Progenitor cell of endocrine pancreas (in vitro differentiated cells): ENCODE data around the gene CRHR2. TPM values are rescaled to one million over a fixed set of nuclear protein-coding genes. Genes with fewer than 3 reads are reported as not detected.

ENCODE experiments used
- DNase-seq: peaks from one replicate; pipeline ENCODE4 v3.0.0; 2021; ENCODE audit warnings: low spot score; ENCODE audit not compliant: unreplicated experiment
- H3K27ac Mint-ChIP-seq: 2 replicates; pipeline ENCODE4 v1.8.0; 2021; ENCODE audit warnings: mild to moderate bottlenecking, moderate library complexity, mixed read lengths
- H3K27me3 Mint-ChIP-seq: 2 replicates; pipeline ENCODE4 v1.8.0; 2021; ENCODE audit warnings: mixed read lengths
- H3K36me3 Mint-ChIP-seq: 2 replicates; pipeline ENCODE4 v1.8.0; 2022; ENCODE audit warnings: mixed read lengths; ENCODE audit not compliant: insufficient read depth
- H3K4me1 Mint-ChIP-seq: 2 replicates; pipeline ENCODE4 v1.8.0; 2021; ENCODE audit warnings: low read depth, mixed read lengths
- H3K4me3 Mint-ChIP-seq: 2 replicates; pipeline ENCODE4 v1.8.0; 2021; ENCODE audit warnings: low read depth, mild to moderate bottlenecking, moderate library complexity, mixed read lengths
- H3K9me3 Mint-ChIP-seq: 2 replicates; pipeline ENCODE4 v1.8.0; 2021; ENCODE audit warnings: low read depth, mixed read lengths
- total RNA-seq: library from RNA; stranded (reverse); gene quantifications from 2 replicates; pipeline ENCODE4 v1.2.1, GENCODE V29; 2021
- TF ChIP-seq, protein P1 (sequence below): fragments of 200-600 bp; sonication (generic); IDR thresholded peaks from one replicate; pipeline ENCODE4 v1.5.0; 2021; ENCODE audit warnings: antibody characterized with exemption, mild to moderate bottlenecking; ENCODE audit not compliant: unreplicated experiment

CRHR2 gene
- total RNA-seq, 1 donor from 2014 or later, result not detected

DNA sequence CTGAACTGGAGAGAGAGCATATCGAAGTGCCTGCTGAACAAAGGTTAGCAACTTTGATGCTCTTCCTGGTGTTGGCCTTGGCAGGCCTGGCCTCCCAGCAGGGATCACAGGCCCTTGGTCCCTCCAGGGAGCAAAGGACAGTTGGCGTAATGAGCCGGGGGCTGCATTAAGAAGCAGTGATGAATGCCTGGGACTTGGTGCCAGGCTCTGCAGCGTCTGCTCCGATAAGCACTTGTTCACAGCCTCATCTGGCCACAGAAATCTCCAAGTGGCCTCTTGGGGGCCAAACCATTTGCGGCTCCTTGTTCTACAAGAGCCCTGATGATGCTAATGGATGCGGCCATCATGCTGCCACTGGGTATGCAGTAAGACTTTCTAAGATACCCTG is 31.8 kb downstream of the CRHR2 start:
- DNase-seq, result no peak
- Mint-ChIP-seq H3K9me3 (no peaks in the 10 kb centered on the region), H3K36me3 (peaks cover 9% of the 10 kb centered on the region), H3K27me3 (no peaks in the 10 kb centered on the region), H3K4me3 (no peak overlapping the region), H3K4me1 (no peaks in the 10 kb centered on the region), H3K27ac (no peak overlapping the region)
- TF ChIP-seq, protein P1, sequence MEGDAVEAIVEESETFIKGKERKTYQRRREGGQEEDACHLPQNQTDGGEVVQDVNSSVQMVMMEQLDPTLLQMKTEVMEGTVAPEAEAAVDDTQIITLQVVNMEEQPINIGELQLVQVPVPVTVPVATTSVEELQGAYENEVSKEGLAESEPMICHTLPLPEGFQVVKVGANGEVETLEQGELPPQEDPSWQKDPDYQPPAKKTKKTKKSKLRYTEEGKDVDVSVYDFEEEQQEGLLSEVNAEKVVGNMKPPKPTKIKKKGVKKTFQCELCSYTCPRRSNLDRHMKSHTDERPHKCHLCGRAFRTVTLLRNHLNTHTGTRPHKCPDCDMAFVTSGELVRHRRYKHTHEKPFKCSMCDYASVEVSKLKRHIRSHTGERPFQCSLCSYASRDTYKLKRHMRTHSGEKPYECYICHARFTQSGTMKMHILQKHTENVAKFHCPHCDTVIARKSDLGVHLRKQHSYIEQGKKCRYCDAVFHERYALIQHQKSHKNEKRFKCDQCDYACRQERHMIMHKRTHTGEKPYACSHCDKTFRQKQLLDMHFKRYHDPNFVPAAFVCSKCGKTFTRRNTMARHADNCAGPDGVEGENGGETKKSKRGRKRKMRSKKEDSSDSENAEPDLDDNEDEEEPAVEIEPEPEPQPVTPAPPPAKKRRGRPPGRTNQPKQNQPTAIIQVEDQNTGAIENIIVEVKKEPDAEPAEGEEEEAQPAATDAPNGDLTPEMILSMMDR, result no peak

DNA sequence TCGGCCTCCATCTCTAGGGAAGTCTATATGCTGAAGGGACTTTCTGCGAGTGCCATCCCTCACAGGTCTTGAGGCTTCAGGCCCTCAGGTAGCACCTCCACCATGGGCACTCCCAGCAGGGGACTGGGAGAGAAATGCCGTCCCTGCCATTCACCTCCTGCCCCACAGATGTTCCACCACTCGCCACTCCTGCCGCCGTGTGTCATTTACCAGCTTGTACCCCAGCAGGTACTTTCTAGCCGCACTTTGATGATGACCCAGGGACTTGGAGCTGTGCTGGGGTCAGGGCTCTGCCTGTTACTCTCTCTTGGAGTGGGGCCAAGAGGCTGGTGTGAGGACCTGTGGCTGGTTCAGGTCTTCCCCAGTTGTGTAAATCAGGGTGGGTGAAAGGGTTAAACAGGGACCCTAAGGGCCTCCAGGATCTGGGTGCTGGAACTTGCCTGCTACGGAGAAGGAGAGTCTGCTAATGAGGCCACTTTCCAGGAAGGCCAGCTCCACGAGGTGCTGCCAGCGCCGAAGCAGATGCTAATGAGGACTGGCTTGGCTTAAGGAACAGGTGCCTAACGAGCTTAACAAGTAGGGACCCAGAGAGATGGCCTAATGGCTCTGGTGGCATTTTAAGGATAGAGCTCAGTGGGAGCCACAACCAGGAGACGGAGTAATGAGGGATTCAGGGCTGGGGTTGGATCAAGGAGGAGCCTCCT is 32.4 kb downstream of the CRHR2 start:
- H3K4me3 Mint-ChIP-seq, result no peak overlapping the region
- H3K4me1 Mint-ChIP-seq, result no peaks in the 10 kb centered on the region
- TF ChIP-seq, protein P1, result no peak
- no peaks in the 10 kb centered on the region for H3K9me3 Mint-ChIP-seq
- H3K27me3 Mint-ChIP-seq, result no peaks in the 10 kb centered on the region
- DNase-seq, result no peak
- H3K36me3 Mint-ChIP-seq, result peaks cover 11% of the 10 kb centered on the region
- no peak overlapping the region for H3K27ac Mint-ChIP-seq

DNA sequence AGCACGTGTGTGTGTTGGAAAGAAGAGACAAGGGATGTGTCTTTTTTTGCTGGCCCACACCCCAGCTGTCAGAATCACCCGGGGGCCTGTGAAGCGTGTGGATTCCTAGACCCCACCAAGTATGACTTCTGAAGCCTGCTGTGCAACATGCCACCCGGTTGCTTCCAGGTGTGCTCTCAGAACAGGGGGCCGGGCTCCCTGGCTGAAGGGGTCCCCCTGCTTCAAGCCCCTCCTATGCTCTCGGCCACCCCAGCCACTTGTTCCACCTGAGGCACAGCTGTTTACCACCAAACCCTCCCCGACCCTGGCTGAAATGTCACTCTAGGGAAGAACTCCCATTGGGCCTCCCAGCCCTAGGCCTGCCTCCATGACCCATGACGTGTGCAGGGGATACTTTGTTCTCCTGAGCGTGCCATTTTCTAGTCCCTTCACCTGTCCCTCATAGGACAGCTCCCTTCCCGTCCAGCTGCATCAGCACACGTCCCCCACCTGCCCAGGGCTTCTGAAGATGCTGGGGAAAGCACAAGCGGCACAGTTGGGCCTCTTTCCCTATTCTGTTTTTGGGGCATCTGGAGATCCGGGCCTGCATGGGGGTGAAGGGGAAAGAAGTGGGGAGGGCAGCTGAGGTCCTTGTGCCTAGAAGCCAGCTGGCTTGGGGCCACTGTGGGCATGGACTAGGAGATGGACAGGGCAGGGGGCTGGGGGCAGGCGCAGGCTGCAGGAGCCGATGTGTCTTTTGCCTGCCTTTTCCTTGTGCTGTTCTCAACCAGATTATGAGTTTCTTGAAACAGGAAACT is 33.3 kb downstream of the CRHR2 start:
- no peak overlapping the region for H3K27ac Mint-ChIP-seq
- peaks cover 4% of the 10 kb centered on the region for H3K4me1 Mint-ChIP-seq
- TF ChIP-seq, protein P1, result no peak
- no peak overlapping the region for H3K4me3 Mint-ChIP-seq
- H3K27me3 Mint-ChIP-seq, result no peaks in the 10 kb centered on the region
- no peaks in the 10 kb centered on the region for H3K9me3 Mint-ChIP-seq
- no peak for DNase-seq
- peaks cover 11% of the 10 kb centered on the region for H3K36me3 Mint-ChIP-seq

DNA sequence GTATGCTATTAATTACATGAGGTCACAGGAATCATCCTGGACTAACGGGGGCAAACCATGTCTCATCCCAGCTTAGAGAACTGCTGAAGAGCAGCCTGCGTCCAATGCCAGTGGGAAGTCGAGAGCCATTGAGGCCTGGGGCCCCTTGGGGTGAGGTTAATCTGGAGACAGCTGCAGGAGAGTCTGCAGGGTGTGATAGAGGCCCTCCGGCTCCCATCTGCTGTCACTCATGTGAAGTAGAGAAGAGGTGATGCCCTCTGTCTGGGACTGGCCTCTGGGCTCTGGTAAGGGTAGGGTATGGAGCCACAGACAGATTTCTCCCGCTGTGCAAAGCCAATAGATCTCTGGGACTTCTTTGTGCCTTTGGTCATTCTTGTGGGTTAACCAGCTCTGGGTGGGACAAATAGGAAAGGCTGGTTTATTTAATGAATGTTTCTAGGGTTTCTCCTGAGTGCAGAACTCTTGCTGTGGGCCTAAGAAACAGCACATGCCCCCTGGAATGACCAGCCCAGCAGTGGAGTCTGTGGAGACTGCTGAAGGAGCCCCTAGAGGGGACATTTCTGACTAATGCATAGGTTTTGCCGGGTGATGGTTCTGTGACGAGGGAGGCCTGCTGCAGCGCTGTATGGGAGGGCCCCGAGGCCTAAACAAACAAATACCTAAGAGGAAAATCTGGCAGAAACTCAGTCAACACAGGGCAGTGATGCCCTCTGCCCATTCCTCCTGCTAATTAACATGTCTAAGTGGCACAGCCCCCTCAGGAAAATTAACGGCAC is 34.5 kb downstream of the CRHR2 start:
- no peak overlapping the region for H3K27ac Mint-ChIP-seq
- peaks cover 9% of the 10 kb centered on the region for H3K4me1 Mint-ChIP-seq
- TF ChIP-seq, protein P1, result no peak
- H3K27me3 Mint-ChIP-seq, result no peaks in the 10 kb centered on the region
- H3K9me3 Mint-ChIP-seq, result no peaks in the 10 kb centered on the region
- peaks cover 14% of the 10 kb centered on the region for H3K36me3 Mint-ChIP-seq
- no peak for DNase-seq
- H3K4me3 Mint-ChIP-seq, result no peak overlapping the region

DNA sequence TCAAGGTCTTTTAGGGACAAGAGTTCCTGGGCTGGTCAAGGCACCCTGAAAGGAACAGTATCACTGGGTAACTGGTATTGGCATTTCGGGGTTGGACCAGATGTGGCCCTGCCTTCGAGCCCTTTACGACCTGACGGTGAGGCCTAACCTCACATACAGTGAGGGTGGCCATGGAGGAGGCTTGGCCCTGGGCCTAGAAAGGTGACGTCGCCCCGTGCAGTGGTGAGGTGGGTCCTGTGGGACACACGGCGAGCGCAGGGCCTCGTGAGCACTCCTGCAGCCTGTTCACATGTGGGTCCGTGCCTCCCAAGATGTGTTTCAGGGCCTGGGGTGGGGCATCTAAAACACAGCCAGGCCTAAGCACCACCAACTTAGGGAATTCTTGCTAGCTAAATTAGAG is 36.1 kb downstream of the CRHR2 start:
- no peak overlapping the region for H3K27ac Mint-ChIP-seq
- no peaks in the 10 kb centered on the region for H3K9me3 Mint-ChIP-seq
- TF ChIP-seq, protein P1, result no peak
- H3K4me1 Mint-ChIP-seq, result peaks cover 9% of the 10 kb centered on the region
- peaks cover 14% of the 10 kb centered on the region for H3K36me3 Mint-ChIP-seq
- DNase-seq, result no peak
- H3K4me3 Mint-ChIP-seq, result no peak overlapping the region
- H3K27me3 Mint-ChIP-seq, result no peaks in the 10 kb centered on the region
